Pancreas (tissue), 10 donors: ENCODE measurements around the gene USP11. TPM values are rescaled to one million over a fixed set of nuclear protein-coding genes. Genes with fewer than 3 reads are reported as not detected.

Experiments used
- ATAC-seq, 4 donors: fragments of 200-7000 bp; cut with Tn5 transposase; one replicate each; pipeline versions ENCODE4 v1.8.0 to v1.9.1; 2020; ENCODE audit warnings: mild to moderate bottlenecking in 4 of 4, moderate library complexity in 4 of 4
- DNase-seq, 6 donors: peaks; one replicate each; pipeline ENCODE4 v3.0.0-alpha.2; 2020
- FAIRE-seq: peaks from 2 replicates; lab custom pipeline; 2012; peaks lifted over from hg19 to GRCh38; lab: Jason Lieb, UNC
- H3K27ac ChIP-seq, 4 donors: fragments of 200-600 bp; sonication (generic); 1 replicate in 3 of 4; 2 replicates in 1 of 4; pipeline versions ENCODE4 v1.5.0 to v1.8.0; 2020
- H3K27me3 ChIP-seq, 4 donors: fragments of 200-600 bp; one replicate each; pipeline ENCODE4 v1.8.0; 2021
- H3K36me3 ChIP-seq, 3 donors: fragments of 200-600 bp; sonication (generic) in 1 of 3; one replicate each; pipeline versions ENCODE4 v1.5.0 to v1.8.0; 2020 to 2021
- H3K4me1 ChIP-seq, 3 donors: fragments of 200-600 bp; one replicate each; pipeline ENCODE4 v1.8.0; 2021
- H3K4me3 ChIP-seq, 4 donors: fragments of 200-600 bp; sonication (generic) in 2 of 4; one replicate each; pipeline versions ENCODE4 v1.5.0 to v1.8.0; 2020 to 2021
- H3K9me3 ChIP-seq, 4 donors: fragments of 200-600 bp; one replicate each; pipeline ENCODE4 v1.8.0; 2021
- CTCF ChIP-seq, 4 donors: fragments of 200-600 bp; sonication (generic) in 3 of 4; IDR thresholded peaks; one replicate each; pipeline versions ENCODE4 v1.5.0 to v1.8.0; 2021; ENCODE audit warnings: antibody characterized with exemption in 4 of 4
- WGBS, 2 donors: extraction: QIAGEN DNeasy Blood & Tissue Kit; methylation state at CpG; one replicate each; pipeline ENCODE4 v1.1.7; 2013; 5-methylcytosine and 5-hydroxymethylcytosine counted together
- intact Hi-C, 3 donors: fragments of 100-400 bp; cut with DNase I; formaldehyde crosslinking; loops; one replicate each; pipeline versions ENCODE4 v1.11.1 to v1.14.2; 2022
- polyA plus RNA-seq, 2 donors: library from polyadenylated mRNA; stranded (reverse); fragments of 200-250 nt; gene quantifications; one replicate each; pipeline ENCODE4 v1.2.3, GENCODE V29; 2013
- total RNA-seq, 6 donors: library from RNA; stranded (reverse); fragmentation: NEBNext Ultra II Directional in 4 of 6; extraction: Animal tissue kit (Norgen Biotek cat#: 25700) in 4 of 6; gene quantifications; one replicate each; pipeline versions ENCODE4 v1.2.1 to v1.2.4, GENCODE V29; 2021 to 2023
- donor health status: healthy with polysubstance abuse.
- donor health status: DM: no; HTN: no; CAD: no; lungs with moderate emphysema.
- donor health status: DM: no; HTN: no; CAD: no.
- donor health status: control.
- donor health status: control.
- donor health status: Bipolar disorder and iron deficiency.
- donor health status: DM: yes; HTN: yes; CAD: no.
- donor health status: DM: no; HTN: no; CAD: no.
- donor health status: DM: no; HTN: no; CAD: no.
- donor health status: DM: yes; HTN: yes; CAD: no.

Gene USP11
- total and polyA plus RNA-seq, 8 donors, result 17.6 to 58.4 (median 25.3) TPM

- H3K36me3 ChIP-seq, result no peaks in the 10 kb centered on the region
- intact Hi-C loops, result no loop called here
- no peak for TF ChIP-seq CTCF (IDR thresholded peaks at IDR 0.05)
- peaks cover 0 to 11% (median 0%) of the 10 kb centered on the region in 4 donors for H3K27me3 ChIP-seq
- ATAC-seq (no peak), DNase-seq (no peak), FAIRE-seq (no peak)
- H3K27ac ChIP-seq, result no peak overlapping the region
- no peaks in the 10 kb centered on the region for H3K9me3 ChIP-seq
- 59 to 67% methylated on average over 2 of the region's 2 CpGs for WGBS, 2 donors
- no peaks in the 10 kb centered on the region for H3K4me1 ChIP-seq
- H3K4me3 ChIP-seq, result no peak overlapping the region
These were observed 39.2 kb downstream of the USP11 start for GRCh38 chrX:47272013-47272408.

- intact Hi-C loops, result no loop called here
- Histone ChIP-seq H3K27ac (no peak overlapping the region), H3K4me3 (no peak overlapping the region), H3K4me1 (no peaks in the 10 kb centered on the region), H3K9me3 (no peaks in the 10 kb centered on the region), H3K27me3 (peaks cover 0 to 11% (median 0%) of the 10 kb centered on the region in 4 donors), H3K36me3 (no peaks in the 10 kb centered on the region)
- ATAC-seq, result no peak
- no peak for DNase-seq
- no peak for TF ChIP-seq CTCF (IDR thresholded peaks at IDR 0.05)
- 70 to 71% methylated on average over 7 of the region's 7 CpGs for WGBS, 2 donors
- no peak for FAIRE-seq
These were observed 40.4 kb downstream of the USP11 start for GRCh38 chrX:47273011-47273730.

GRCh38 chrX:47278691-47279090, 45.9 kb downstream of the USP11 start:
- H3K27ac ChIP-seq, result no peak overlapping the region
- H3K9me3 ChIP-seq, result no peaks in the 10 kb centered on the region
- no peaks in the 10 kb centered on the region for H3K36me3 ChIP-seq
- intact Hi-C loops, result no loop called here
- H3K4me1 ChIP-seq, result no peaks in the 10 kb centered on the region
- DNase-seq, result no peak
- H3K27me3 ChIP-seq, result peaks cover 0 to 8% (median 2%) of the 10 kb centered on the region in 4 donors
- ATAC-seq, result no peak
- H3K4me3 ChIP-seq, result no peak overlapping the region
- WGBS, 2 donors, result 26 to 28% methylated on average over 2 of the region's 2 CpGs
- no peak for TF ChIP-seq CTCF (IDR thresholded peaks at IDR 0.05)
- FAIRE-seq, result no peak

- no peak for DNase-seq
- no peak for TF ChIP-seq CTCF (IDR thresholded peaks at IDR 0.05)
- WGBS, 2 donors, result 38 to 56% methylated on average over 18 of the region's 18 CpGs
- Histone ChIP-seq H3K4me3 (no peak overlapping the region), H3K27me3 (peaks cover 0 to 3% (median 2%) of the 10 kb centered on the region in 4 donors), H3K4me1 (no peaks in the 10 kb centered on the region), H3K36me3 (no peaks in the 10 kb centered on the region), H3K9me3 (no peaks in the 10 kb centered on the region), H3K27ac (no peak overlapping the region)
- ATAC-seq, result peak in 3 of 4 donors; percentile 29 to 67 (median 51)
- intact Hi-C loops, result no loop called here
- FAIRE-seq, result no peak
These were observed 50.4 kb downstream of the USP11 start for GRCh38 chrX:47283015-47283771.
